Heart right ventricle (tissue), 16 donors: Measurements from ENCODE around the gene MIGA2. TPM values are rescaled to one million over a fixed set of nuclear protein-coding genes. Genes with fewer than 3 reads are reported as not detected.

ENCODE experiments used
- ATAC-seq, 8 donors: fragments of 200-7000 bp; cut with Tn5 transposase; one replicate each; pipeline ENCODE4 v1.9.1; 2020; ENCODE audit warnings: mild to moderate bottlenecking in 8 of 8, moderate library complexity in 8 of 8, moderate number of reproducible peaks in 1 of 8
- DNase-seq, 2 donors: peaks; one replicate each; pipeline ENCODE4 v3.0.0-alpha.2; 2020
- H3K27ac ChIP-seq, 10 donors: fragments of 200-600 bp; sonication (generic) in 2 of 10; one replicate each; pipeline versions ENCODE4 v1.5.0 to v1.8.0; 2020 to 2022; ENCODE audit warnings: mild to moderate bottlenecking in 3 of 10
- H3K27me3 ChIP-seq, 7 donors: fragments of 200-600 bp; one replicate each; pipeline ENCODE4 v1.8.0; 2021 to 2022; ENCODE audit warnings: mild to moderate bottlenecking in 2 of 7
- H3K36me3 ChIP-seq, 9 donors: fragments of 200-600 bp; sonication (generic) in 1 of 9; one replicate each; pipeline versions ENCODE4 v1.5.0 to v1.8.0; 2020 to 2022; ENCODE audit warnings: mild to moderate bottlenecking in 2 of 9
- H3K4me1 ChIP-seq, 9 donors: fragments of 200-600 bp; sonication (generic) in 1 of 9; one replicate each; pipeline versions ENCODE4 v1.5.0 to v1.8.0; 2020 to 2022; ENCODE audit warnings: mild to moderate bottlenecking in 4 of 9
- H3K4me3 ChIP-seq, 10 donors: fragments of 200-600 bp; sonication (generic) in 2 of 10; one replicate each; pipeline versions ENCODE4 v1.5.0 to v1.8.0; 2020 to 2022; ENCODE audit warnings: mild to moderate bottlenecking in 7 of 10, moderate library complexity in 2 of 10
- H3K9me3 ChIP-seq, 11 donors: fragments of 200-600 bp in 10 of 11; sonication (generic) in 2 of 11; one replicate each; pipeline versions ENCODE4 v1.5.0 to v1.8.0; 2013 to 2022; ENCODE audit warnings: mild to moderate bottlenecking in 2 of 11, control low read depth in 1 of 11, moderate library complexity in 1 of 11
- CTCF ChIP-seq, 9 donors: fragments of 200-600 bp; sonication (generic) in 2 of 9; IDR thresholded peaks; one replicate each; pipeline versions ENCODE4 v1.5.0 to v1.8.0; 2021 to 2022; ENCODE audit warnings: antibody characterized with exemption in 9 of 9, mild to moderate bottlenecking in 5 of 9, moderate library complexity in 1 of 9
- WGBS, 2 donors: extraction: QIAGEN DNeasy Blood & Tissue Kit; methylation state at CpG; one replicate each; pipeline ENCODE4 v1.1.7; 2013; ENCODE audit warnings: inconsistent platforms in 1 of 2; 5-methylcytosine and 5-hydroxymethylcytosine counted together
- intact Hi-C, 10 donors: fragments of 100-400 bp; cut with DNase I; formaldehyde crosslinking; loops; one replicate each; pipeline versions ENCODE4 v1.11.1 to v1.14.2; 2022
- polyA plus RNA-seq, 2 donors: library from polyadenylated mRNA; stranded (reverse); fragments of 200-250 nt; gene quantifications; one replicate each; pipeline ENCODE4 v1.2.3, GENCODE V29; 2013
- total RNA-seq, 10 donors: library from RNA; stranded (reverse); fragmentation: NEBNext Ultra II Directional in 3 of 10; extraction: Animal tissue kit (Norgen Biotek cat#: 25700) in 3 of 10; gene quantifications; one replicate each; pipeline versions ENCODE4 v1.2.1 to v1.2.4, GENCODE V29; 2021 to 2023
- donor health status: Arrhythmogenic right ventricular cardiomyopathy.
- donor health status: ischemic (EF 13 %, LVEDD 7.1; RV severe dilation, severe dysfunction).
- donor health status: healthy with polysubstance abuse.
- donor health status: DM: no; HTN: yes; CAD: no.
- donor health status: DM: no; HTN: no; CAD: no.
- donor health status: ischemic (EF 25% LVEDD 6.9; RV normal size, moderate dysfunction).
- donor health status: ischemic (EF 25% LVEDD 5.7; RV mildly dilated, moderate dysfunction).
- donor health status: healthy.
- donor health status: DM: yes; HTN: yes; CAD: no.
- donor health status: Ischemic cardiomyopathy.
- donor health status: ischemic (EF 35%, LVEDD 5.7; RV mildly dilated, moderate dysfunction).
- donor health status: nonischemic (EF 11% LVEDD 7.7; RV severe dilation, severe dysfunction).
- donor health status: DM: yes; HTN: yes; CAD: no.
- donor health status: PGD.
- donor health status: ischemic (EF 29% LVEDD 5.4; RV normal size, mild dysfunction).
- donor health status: nonischemic (EF 23%, LVEDD 6.1; RV moderate dilation, normal function).

The MIGA2 gene
- total and polyA plus RNA-seq, 12 donors: 30.4 to 46.0 (median 35.9) TPM

- Histone ChIP-seq H3K4me1 (peaks cover 0 to 42% (median 23%) of the 10 kb centered on the region in 9 donors), H3K27ac (peak overlapping the region in 9 of 10 donors; percentile 54 to 79 (median 70)), H3K9me3 (no peaks in the 10 kb centered on the region), H3K27me3 (no peaks in the 10 kb centered on the region), H3K4me3 (peak overlapping the region; percentile 70 to 98 (median 81)), H3K36me3 (no peaks in the 10 kb centered on the region)
- ATAC-seq (peak in 1 of 8 donors; percentile 1), DNase-seq (no peak)
- intact Hi-C loops: no loop called here
- TF ChIP-seq CTCF (IDR thresholded peaks at IDR 0.05): no peak
- 35% methylated on average over 9 of the region's 9 CpGs for WGBS, 2 donors
These were observed 9.2 kb upstream of the MIGA2 start for GRCh38 chr9:129027224-129027684.

- peak in 7 of 8 donors; percentile 2 to 35 (median 4) for ATAC-seq
- H3K27ac ChIP-seq: peak overlapping the region in 9 of 10 donors; percentile 54 to 79 (median 70)
These were observed 8.7 kb upstream of the MIGA2 start for GRCh38 chr9:129027685-129028191.

GRCh38 chr9:129028192-129028966, 8.0 kb upstream of the MIGA2 start, which contains the start of gene SH3GLB2:
Gene SH3GLB2, minus strand, starts transcription at chr9:129028331. Its CDS starts 177 bp downstream, at chr9:129028154.
- H3K9me3 ChIP-seq: no peaks in the 10 kb centered on the region
- peak within 1 kb of the TSS in 9 of 10 donors; percentile 54 to 79 (median 70) for H3K27ac ChIP-seq
- H3K36me3 ChIP-seq: no peaks in the 10 kb centered on the region
- DNase-seq (peak; percentile 95 to 99), ATAC-seq (peak; percentile 97 to 99 (median 98))
- peak; percentile 84 to 98 (median 90) for TF ChIP-seq CTCF (IDR thresholded peaks at IDR 0.05)
- H3K27me3 ChIP-seq: no peaks in the 10 kb centered on the region
- H3K4me1 ChIP-seq: peaks cover 0 to 40% (median 22%) of the 10 kb centered on the region in 9 donors
- peak within 1 kb of the TSS; percentile 70 to 98 (median 81) for H3K4me3 ChIP-seq
- intact Hi-C loops: loop anchor here in 1 of 10 donors (1.0 kb wide), 2 partner anchors 8 to 22 kb away; partner anchors contain the start of gene MIGA2
- WGBS, 2 donors: 2 to 3% methylated on average over 40 to 60 of the region's 60 CpGs

More at GRCh38 chr9:129027685-129028191, 8.7 kb upstream of the MIGA2 start:
- Histone ChIP-seq H3K9me3 (no peaks in the 10 kb centered on the region), H3K4me1 (peaks cover 0 to 42% (median 23%) of the 10 kb centered on the region in 9 donors), H3K4me3 (peak overlapping the region; percentile 70 to 98 (median 81)), H3K36me3 (no peaks in the 10 kb centered on the region), H3K27me3 (no peaks in the 10 kb centered on the region)
- WGBS, 2 donors: 2 to 3% methylated on average over 39 to 45 of the region's 47 CpGs
- TF ChIP-seq CTCF (IDR thresholded peaks at IDR 0.05): no peak
- intact Hi-C loops: loop anchor here in 1 of 10 donors (1.0 kb wide), 2 partner anchors 9 to 21 kb away; partner anchors contain the start of gene MIGA2
- DNase-seq: peak in 1 of 2 donors; percentile 47

GRCh38 chr9:129030191-129030590, 6.2 kb upstream of the MIGA2 start:
- Histone ChIP-seq H3K9me3 (no peaks in the 10 kb centered on the region), H3K27ac (no peak overlapping the region), H3K27me3 (no peaks in the 10 kb centered on the region), H3K4me3 (no peak overlapping the region), H3K36me3 (no peaks in the 10 kb centered on the region), H3K4me1 (peaks cover 0 to 34% (median 20%) of the 10 kb centered on the region in 9 donors)
- DNase-seq: no peak
- no peak for ATAC-seq
- TF ChIP-seq CTCF (IDR thresholded peaks at IDR 0.05): no peak
- intact Hi-C loops: no loop called here
